OCI-LY3 (cell line): Measurements from ENCODE around the gene GK.
"Not testable (repeated sequence)": the region's sequence is repeated elsewhere in the genome, so short reads cannot be mapped to it uniquely, and the experiment has no call there.

Experiments
- H2AFZ ChIP-seq: fragments of 200-600, 300-600 bp; shearing (Covaris generic); 2 replicates; pipeline ENCODE4 v1.6.0; 2014; ENCODE audit warnings: antibody characterized with exemption, low read depth, low read length
- H3K27ac ChIP-seq: fragments of 200-600, 300-600 bp; sonication (generic); 2 replicates; pipeline ENCODE4 v1.5.1; 2014; ENCODE audit warnings: mild to moderate bottlenecking, low read length, moderate library complexity, mixed read lengths
- H3K27me3 ChIP-seq: fragments of 200-600, 300-600 bp; sonication (generic); 2 replicates; pipeline ENCODE4 v1.6.1; 2014; ENCODE audit warnings: low read depth, low read length, mixed read lengths
- H3K36me3 ChIP-seq: fragments of 200-600, 300-600 bp; sonication (generic); replicated peaks from 2 replicates; pipeline ENCODE3; 2014; ENCODE audit warnings: low read depth, low read length, mixed read lengths
- H3K4me1 ChIP-seq: fragments of 300-600, 200-600 bp; sonication (generic); 2 replicates; pipeline ENCODE4 v1.6.1; 2014; ENCODE audit warnings: low read length, mixed read lengths
- H3K4me2 ChIP-seq: fragments of 200-600, 300-600 bp; sonication (generic); 2 replicates; pipeline ENCODE4 v1.6.1; 2014; ENCODE audit warnings: low read length, mixed read lengths
- H3K4me3 ChIP-seq: fragments of 300-600, 200-600 bp; sonication (generic); 2 replicates; pipeline ENCODE4 v1.5.1; 2014; ENCODE audit warnings: antibody characterized with exemption, mild to moderate bottlenecking, low read length, moderate library complexity
- H3K79me2 ChIP-seq: fragments of 300-600, 200-600 bp; shearing (Covaris generic); 2 replicates; pipeline ENCODE4 v1.6.1; 2014; ENCODE audit warnings: mild to moderate bottlenecking, low read length, mixed read lengths
- H3K9ac ChIP-seq: fragments of 300-600, 200-600 bp; shearing (Covaris generic); 2 replicates; pipeline ENCODE4 v1.6.0; 2014; ENCODE audit warnings: mild to moderate bottlenecking, low read length, moderate library complexity
- H3K9me3 ChIP-seq: fragments of 200-600, 300-600 bp; shearing (Covaris generic); 2 replicates; pipeline ENCODE4 v1.6.1; 2014; ENCODE audit warnings: low read length, mixed read lengths; ENCODE audit not compliant: insufficient read depth
- H4K20me1 ChIP-seq: fragments of 200-600, 300-600 bp; sonication (generic); 2 replicates; pipeline ENCODE4 v1.6.1; 2016; ENCODE audit warnings: low read length, mixed read lengths; ENCODE audit not compliant: insufficient read depth
- EZH2phosphoT487 ChIP-seq: fragments of 200-600 bp; shearing (Covaris generic); IDR thresholded peaks from 2 replicates; pipeline ENCODE4 v1.6.1; 2018; ENCODE audit warnings: antibody characterized with exemption, mixed run types, low read depth
- TF ChIP-seq, protein P1 (sequence below): fragments of 200-600, 300-600 bp; sonication (generic); IDR thresholded peaks from 2 replicates; pipeline ENCODE4 v1.5.1; 2014; ENCODE audit warnings: antibody characterized with exemption, low read length, low read depth

Gene GK

DNA sequence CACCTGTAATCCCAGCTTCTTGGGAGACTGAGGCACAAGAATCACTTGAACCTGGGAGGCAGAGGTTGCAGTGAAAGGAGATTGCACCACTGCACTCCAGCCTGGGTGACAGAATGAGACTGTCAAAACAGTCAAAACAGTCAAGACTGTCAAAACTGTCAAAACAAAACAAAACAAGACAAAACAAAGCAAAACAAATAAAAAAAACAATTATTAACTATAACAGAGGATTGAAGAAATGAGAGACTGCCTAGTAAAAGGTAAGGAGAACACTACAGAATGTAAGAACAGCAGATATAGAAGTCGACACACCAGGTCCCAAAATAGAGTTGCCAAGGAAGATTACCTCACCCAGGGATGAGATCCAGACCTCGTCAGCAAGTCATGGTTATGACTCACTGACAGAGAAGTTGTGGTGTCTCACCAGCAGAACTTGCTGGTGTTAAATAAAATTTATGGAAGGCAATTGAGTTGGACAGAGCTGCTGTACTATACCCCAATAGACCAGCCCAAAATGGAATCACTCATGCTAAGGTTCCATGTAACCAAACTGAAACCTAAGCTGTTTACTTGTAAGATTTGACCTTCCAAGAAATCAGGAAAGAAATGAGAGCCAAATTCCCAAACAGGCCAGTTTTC is 32.1 kb upstream of the GK start:
- H2AFZ ChIP-seq = no peak overlapping the region
- H3K27me3 ChIP-seq = no peaks in the 10 kb centered on the region
- peaks cover 10% of the 10 kb centered on the region; the same call in 1 of the 2 replicates for H3K9me3 ChIP-seq
- no peak overlapping the region for H3K9ac ChIP-seq
- no peaks in the 10 kb centered on the region for H3K79me2 ChIP-seq
- no peak overlapping the region for H3K27ac ChIP-seq
- H4K20me1 ChIP-seq = no peaks in the 10 kb centered on the region
- no peak for TF ChIP-seq EZH2phosphoT487
- TF ChIP-seq, protein P1, sequence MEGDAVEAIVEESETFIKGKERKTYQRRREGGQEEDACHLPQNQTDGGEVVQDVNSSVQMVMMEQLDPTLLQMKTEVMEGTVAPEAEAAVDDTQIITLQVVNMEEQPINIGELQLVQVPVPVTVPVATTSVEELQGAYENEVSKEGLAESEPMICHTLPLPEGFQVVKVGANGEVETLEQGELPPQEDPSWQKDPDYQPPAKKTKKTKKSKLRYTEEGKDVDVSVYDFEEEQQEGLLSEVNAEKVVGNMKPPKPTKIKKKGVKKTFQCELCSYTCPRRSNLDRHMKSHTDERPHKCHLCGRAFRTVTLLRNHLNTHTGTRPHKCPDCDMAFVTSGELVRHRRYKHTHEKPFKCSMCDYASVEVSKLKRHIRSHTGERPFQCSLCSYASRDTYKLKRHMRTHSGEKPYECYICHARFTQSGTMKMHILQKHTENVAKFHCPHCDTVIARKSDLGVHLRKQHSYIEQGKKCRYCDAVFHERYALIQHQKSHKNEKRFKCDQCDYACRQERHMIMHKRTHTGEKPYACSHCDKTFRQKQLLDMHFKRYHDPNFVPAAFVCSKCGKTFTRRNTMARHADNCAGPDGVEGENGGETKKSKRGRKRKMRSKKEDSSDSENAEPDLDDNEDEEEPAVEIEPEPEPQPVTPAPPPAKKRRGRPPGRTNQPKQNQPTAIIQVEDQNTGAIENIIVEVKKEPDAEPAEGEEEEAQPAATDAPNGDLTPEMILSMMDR = no peak
- H3K4me1 ChIP-seq = peaks cover 12% of the 10 kb centered on the region
- no peak overlapping the region for H3K4me2 ChIP-seq
- H3K4me3 ChIP-seq = no peak overlapping the region
- H3K36me3 ChIP-seq = peaks cover 5% of the 10 kb centered on the region

DNA sequence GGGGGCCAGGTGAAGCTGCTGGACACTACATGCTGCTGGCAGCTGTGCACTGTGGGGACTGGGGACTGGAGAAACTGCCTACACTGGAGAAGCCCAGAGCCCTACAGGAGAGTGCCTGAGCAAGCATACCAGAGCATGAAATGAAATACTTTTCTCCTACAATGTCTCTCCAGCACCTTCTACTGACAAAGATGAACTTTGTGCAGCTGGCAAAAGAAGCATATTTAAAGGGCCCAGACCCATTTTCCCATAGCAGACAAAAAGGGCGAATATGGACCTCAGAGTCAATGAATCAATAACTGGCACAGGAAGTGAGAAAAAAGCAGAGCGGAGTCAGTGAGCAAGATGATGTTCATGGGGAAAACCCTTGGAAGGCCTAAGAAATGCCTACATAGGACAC is 30.9 kb upstream of the GK start:
- Histone ChIP-seq H3K9me3 (peaks cover 10% of the 10 kb centered on the region; the same call in 1 of the 2 replicates), H3K36me3 (peaks cover 5% of the 10 kb centered on the region), H3K27ac (no peak overlapping the region), H2AFZ (no peak overlapping the region), H3K79me2 (no peaks in the 10 kb centered on the region), H3K4me1 (peaks cover 12% of the 10 kb centered on the region), H3K9ac (no peak overlapping the region), H3K4me2 (no peak overlapping the region), H4K20me1 (no peaks in the 10 kb centered on the region), H3K4me3 (no peak overlapping the region), H3K27me3 (no peaks in the 10 kb centered on the region)
- TF ChIP-seq, protein P1 = no peak

DNA sequence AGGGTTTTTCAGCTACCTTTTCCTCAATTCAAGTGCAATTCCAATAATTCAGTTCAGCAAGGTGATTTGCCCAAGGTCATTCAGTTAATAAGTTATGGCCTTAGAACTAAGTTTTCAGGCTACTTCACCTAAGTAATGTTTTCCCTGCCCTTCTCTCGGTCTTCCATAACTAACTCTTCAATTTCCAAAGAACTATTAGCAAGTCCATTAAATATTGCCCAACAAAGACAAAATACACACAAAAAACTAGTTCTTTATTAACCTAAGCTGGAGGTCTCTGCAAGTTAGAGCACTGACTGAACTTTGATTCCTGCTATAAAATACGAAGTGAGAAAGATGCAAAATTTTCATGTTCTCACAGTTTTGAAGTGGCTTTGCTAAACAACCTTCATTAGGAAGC is 26.8 kb upstream of the GK start:
- no peak for TF ChIP-seq EZH2phosphoT487
- TF ChIP-seq, protein P1 = no peak
- Histone ChIP-seq H3K9ac (no peak overlapping the region), H4K20me1 (no peaks in the 10 kb centered on the region), H3K4me3 (no peak overlapping the region), H3K79me2 (no peaks in the 10 kb centered on the region), H3K4me2 (no peak overlapping the region), H2AFZ (no peak overlapping the region), H3K36me3 (peaks cover 5% of the 10 kb centered on the region), H3K27ac (no peak overlapping the region), H3K9me3 (peaks cover 10% of the 10 kb centered on the region; the same call in 1 of the 2 replicates), H3K4me1 (no peaks in the 10 kb centered on the region), H3K27me3 (no peaks in the 10 kb centered on the region)

DNA sequence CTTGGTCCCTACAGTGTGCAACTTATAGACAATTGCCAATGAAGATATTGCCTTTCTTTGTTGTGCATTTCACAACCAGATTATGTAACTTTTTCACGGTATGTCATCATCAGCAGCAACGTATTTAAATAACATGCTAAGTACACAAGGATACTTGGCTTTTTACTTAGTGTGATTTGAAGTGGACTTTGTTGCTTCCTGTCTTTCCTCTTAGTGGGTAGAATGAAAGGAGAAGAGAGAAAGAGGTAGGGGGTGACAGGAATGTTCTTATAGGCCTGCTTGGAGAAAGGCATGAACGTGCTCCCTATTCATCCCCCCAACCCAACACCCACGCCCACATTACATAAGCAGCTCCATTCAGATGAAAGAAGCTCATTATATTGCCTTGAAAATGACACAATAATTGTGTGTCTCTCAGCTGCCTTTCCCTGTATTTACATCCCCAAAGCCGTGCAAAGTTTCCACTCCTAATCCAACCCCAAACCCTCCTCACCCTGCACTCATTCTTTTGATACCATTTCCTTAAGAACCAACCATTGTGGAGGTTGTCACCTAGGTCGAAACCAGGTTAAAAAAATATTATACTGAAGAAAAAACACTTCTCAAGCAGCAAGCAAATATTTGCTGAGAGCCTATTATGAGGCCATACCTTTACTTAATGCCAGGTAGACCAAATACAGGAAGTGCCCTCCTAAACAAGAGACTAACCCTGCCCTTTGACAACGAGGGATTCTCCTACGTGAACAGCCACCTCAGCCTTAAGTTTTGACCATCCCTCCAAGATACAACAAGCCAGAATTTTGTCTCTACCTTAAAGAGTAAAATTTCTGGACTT is 25.2 kb upstream of the GK start:
- no peak overlapping the region for H3K4me3 ChIP-seq
- H3K4me2 ChIP-seq = no peak overlapping the region
- H3K27ac ChIP-seq = no peak overlapping the region
- no peaks in the 10 kb centered on the region for H3K79me2 ChIP-seq
- H2AFZ ChIP-seq = no peak overlapping the region
- H3K36me3 ChIP-seq = no peaks in the 10 kb centered on the region
- H3K9ac ChIP-seq = no peak overlapping the region
- H3K27me3 ChIP-seq = no peaks in the 10 kb centered on the region
- H4K20me1 ChIP-seq = no peaks in the 10 kb centered on the region
- TF ChIP-seq, protein P1 = no peak
- TF ChIP-seq EZH2phosphoT487 = no peak
- H3K9me3 ChIP-seq = no peaks in the 10 kb centered on the region
- no peaks in the 10 kb centered on the region for H3K4me1 ChIP-seq

DNA sequence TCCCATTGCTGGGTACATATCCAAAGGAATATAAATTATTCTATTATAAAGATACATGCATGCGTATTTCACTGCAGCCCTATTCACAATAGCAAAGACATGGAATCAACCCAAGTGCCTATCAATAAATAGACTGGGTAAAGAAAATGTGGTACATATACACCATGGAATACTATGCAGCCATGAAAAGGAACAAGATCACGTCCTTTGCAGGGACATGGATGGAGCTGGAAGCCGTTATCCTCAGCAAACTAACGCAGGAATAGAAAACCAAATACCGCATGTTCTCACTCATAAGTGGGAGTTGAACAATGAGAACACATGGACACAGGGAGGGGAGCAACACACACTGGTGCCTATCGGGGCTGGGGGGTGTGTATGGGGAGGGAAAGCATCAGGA is 19.2 kb upstream of the GK start:
- H3K4me1 ChIP-seq, H3K27ac ChIP-seq, H3K9me3 ChIP-seq, H3K9ac ChIP-seq, H3K4me3 ChIP-seq, H3K27me3 ChIP-seq, H4K20me1 ChIP-seq, H3K4me2 ChIP-seq, H2AFZ ChIP-seq, H3K79me2 ChIP-seq, H3K36me3 ChIP-seq: not testable (repeated sequence)
